Measurements from ENCODE around the gene GREB1. TPM values are rescaled to one million over a fixed set of nuclear protein-coding genes. Genes with fewer than 3 reads are reported as not detected.

GREB1 gene
- total and polyA plus RNA-seq, 2 of the 4 experiments (the other 2 are of a cell fraction), result 0.05 TPM; not detected in 1

DNA sequence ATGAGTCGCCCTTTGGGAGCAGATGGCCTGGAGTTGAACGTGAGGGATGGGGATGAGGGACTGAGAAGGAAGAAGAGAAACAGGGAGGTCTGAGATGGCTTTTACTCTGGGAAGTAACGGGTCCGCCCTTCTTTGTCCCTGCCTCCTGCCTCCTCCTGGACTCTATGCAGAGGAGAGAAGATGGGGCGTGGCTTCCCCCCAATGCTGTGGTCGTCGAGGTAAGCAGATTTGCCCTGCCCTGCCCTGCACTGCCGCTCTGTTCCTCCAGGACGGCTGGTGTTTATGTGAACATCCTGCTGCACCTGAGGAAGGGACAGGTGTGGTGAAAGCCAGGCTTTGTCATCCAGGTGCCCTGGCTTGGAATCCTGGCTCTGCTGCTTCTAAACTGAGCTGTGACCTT, 149.6 kb downstream of the GREB1 start:
- Histone ChIP-seq H3K9me1 (ENCODE audit: insufficient read depth, low read length) (no peaks in the 10 kb centered on the region), H2AK5ac (ENCODE audit: low read depth, low read length) (no peak overlapping the region), H3K27ac (ENCODE audit: insufficient read depth, low read length) (no peak overlapping the region), H3K4me3 (ENCODE audit: insufficient read depth, low read depth, low read length) (no peak overlapping the region), H2BK20ac (ENCODE audit: low read depth, low read length) (no peak overlapping the region), H3K4me1 (ENCODE audit: control insufficient read depth, insufficient read depth, low read length) (peaks cover 8% of the 10 kb centered on the region; the same call in 1 of the 2 replicates), H2BK15ac (ENCODE audit: low read depth, low read length) (no peak overlapping the region), H3K14ac (replicated peaks; ENCODE audit: low read depth, low read length) (no peak overlapping the region), H3K9ac (ENCODE audit: low read depth, low read length) (no peak overlapping the region), H2BK5ac (ENCODE audit: low read depth, low read length, poor library complexity, severe bottlenecking) (no peak overlapping the region), H2AK9ac (replicated peaks; ENCODE audit: low read depth, low read length, poor library complexity) (no peak overlapping the region), H3K4ac (ENCODE audit: low read depth, low read length) (no peak overlapping the region), H3K18ac (ENCODE audit: low read depth, low read length) (no peak overlapping the region), H3K9me3 (ENCODE audit: control insufficient read depth, insufficient read depth, low read length) (no peaks in the 10 kb centered on the region), H3K4me2 (ENCODE audit: low read depth, low read length) (no peak overlapping the region), H4K8ac (ENCODE audit: low read depth in 2 of 2, low read length in 2 of 2) (no peak overlapping the region), H3K79me1 (ENCODE audit: low read depth in 1 of 2, low read length in 2 of 2) (no peaks in the 10 kb centered on the region), H3K36me3 (ENCODE audit: control insufficient read depth, insufficient read depth, low read length) (no peaks in the 10 kb centered on the region), H3K23ac (ENCODE audit: low read depth, low read length) (no peak overlapping the region), H4K5ac (ENCODE audit: low read depth, low read length) (no peak overlapping the region), H3K56ac (ENCODE audit: extremely low read depth, insufficient read depth, low read length) (no peak overlapping the region), H3K27me3 (ENCODE audit: control insufficient read depth, insufficient read depth, low read length) (peaks cover 36% of the 10 kb centered on the region), H2AFZ (replicated peaks; ENCODE audit: low read length, poor library complexity) (no peak overlapping the region), H4K91ac (ENCODE audit: insufficient read depth, low read depth, low read length) (no peak overlapping the region), H2BK120ac (ENCODE audit: low read depth, low read length) (no peak overlapping the region), H4K20me1 (ENCODE audit: insufficient read depth, low read length) (no peaks in the 10 kb centered on the region)
- dilution Hi-C loops (cut with HindIII; ENCODE audit: low sequenced_read_pairs, unreplicated experiment), result no loop called here
- DNase-seq, result no peak
- no peak for ATAC-seq (ENCODE audit: low read depth)
- in situ Hi-C loops (cut with MboI; ENCODE audit: low sequenced_read_pairs), result no loop called here
- ChIA-PET POLR2A (ENCODE audit: unreplicated experiment) (no interaction called here), CTCF (interaction anchor here (0.6 kb wide), 1 partner anchor 800 kb away, joined by 9 read pairs; no protein-coding TSS in a partner anchor)
- intact Hi-C loops (cut with micrococcal nuclease), result loop anchor here (5.0 kb wide), 1 partner anchor 206 kb away; no protein-coding TSS in a partner anchor
- no TSS peak for BruUV-seq (replicated peaks)
- no peak for TF ChIP-seq SMC3 (IDR thresholded peaks at IDR 0.05; ENCODE audit: low read depth, low read length)
- TF ChIP-seq ELK1 (IDR thresholded peaks at IDR 0.05; ENCODE audit: borderline replicate concordance, low read depth, low read length), result no peak
- TF ChIP-seq BHLHE40 (IDR thresholded peaks at IDR 0.05; ENCODE audit: low read depth, low read length), result no peak
- 36% methylated on average over 2 of the region's 9 CpGs; no CpG with 5 or more reads in 1 of the 2 experiments for WGBS, 2 experiments (ENCODE audit: extremely low coverage in 2 of 2, insufficient read length in 1 of 2)

Data from IMR-90 (cell line).